Measurements from ENCODE around the gene PGAP3. TPM values are rescaled to one million over a fixed set of nuclear protein-coding genes. Genes with fewer than 3 reads are reported as not detected.

Gene PGAP3
- total RNA-seq, 1 donor from 2014 or later, result 21.7 TPM

- no peak for DNase-seq (ENCODE audit: low read depth, low spot score)
- TF ChIP-seq, protein P1, sequence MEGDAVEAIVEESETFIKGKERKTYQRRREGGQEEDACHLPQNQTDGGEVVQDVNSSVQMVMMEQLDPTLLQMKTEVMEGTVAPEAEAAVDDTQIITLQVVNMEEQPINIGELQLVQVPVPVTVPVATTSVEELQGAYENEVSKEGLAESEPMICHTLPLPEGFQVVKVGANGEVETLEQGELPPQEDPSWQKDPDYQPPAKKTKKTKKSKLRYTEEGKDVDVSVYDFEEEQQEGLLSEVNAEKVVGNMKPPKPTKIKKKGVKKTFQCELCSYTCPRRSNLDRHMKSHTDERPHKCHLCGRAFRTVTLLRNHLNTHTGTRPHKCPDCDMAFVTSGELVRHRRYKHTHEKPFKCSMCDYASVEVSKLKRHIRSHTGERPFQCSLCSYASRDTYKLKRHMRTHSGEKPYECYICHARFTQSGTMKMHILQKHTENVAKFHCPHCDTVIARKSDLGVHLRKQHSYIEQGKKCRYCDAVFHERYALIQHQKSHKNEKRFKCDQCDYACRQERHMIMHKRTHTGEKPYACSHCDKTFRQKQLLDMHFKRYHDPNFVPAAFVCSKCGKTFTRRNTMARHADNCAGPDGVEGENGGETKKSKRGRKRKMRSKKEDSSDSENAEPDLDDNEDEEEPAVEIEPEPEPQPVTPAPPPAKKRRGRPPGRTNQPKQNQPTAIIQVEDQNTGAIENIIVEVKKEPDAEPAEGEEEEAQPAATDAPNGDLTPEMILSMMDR (conservative IDR thresholded peaks at IDR 0.05), result no peak
- no peaks in the 10 kb centered on the region for H3K9me3 Mint-ChIP-seq
- H3K36me3 Mint-ChIP-seq (ENCODE audit: low read depth), result no peaks in the 10 kb centered on the region
- H3K27ac Mint-ChIP-seq (ENCODE audit: unreplicated experiment), result no peak overlapping the region
- H3K27me3 Mint-ChIP-seq (ENCODE audit: low read depth), result peaks cover 5% of the 10 kb centered on the region
- H3K4me1 Mint-ChIP-seq, result no peaks in the 10 kb centered on the region
- no peak overlapping the region for H3K4me3 Mint-ChIP-seq
These were observed 11.5 kb downstream of the PGAP3 start for GRCh38 chr17:39676198-39676819.

- Mint-ChIP-seq H3K27ac (ENCODE audit: unreplicated experiment) (peak overlapping the region; percentile 88), H3K9me3 (no peaks in the 10 kb centered on the region), H3K36me3 (ENCODE audit: low read depth) (no peaks in the 10 kb centered on the region), H3K27me3 (ENCODE audit: low read depth) (peaks cover 12% of the 10 kb centered on the region), H3K4me1 (no peaks in the 10 kb centered on the region), H3K4me3 (no peak overlapping the region)
- TF ChIP-seq, protein P1 (conservative IDR thresholded peaks at IDR 0.05), result no peak
- DNase-seq (ENCODE audit: low read depth, low spot score), result no peak
These were observed 12.3 kb downstream of the PGAP3 start for GRCh38 chr17:39675390-39676082.

- Mint-ChIP-seq H3K4me1 (no peaks in the 10 kb centered on the region), H3K9me3 (no peaks in the 10 kb centered on the region), H3K36me3 (ENCODE audit: low read depth) (no peaks in the 10 kb centered on the region), H3K27ac (ENCODE audit: unreplicated experiment) (no peak overlapping the region), H3K4me3 (no peak overlapping the region), H3K27me3 (ENCODE audit: low read depth) (peaks cover 19% of the 10 kb centered on the region)
- TF ChIP-seq, protein P1 (conservative IDR thresholded peaks at IDR 0.05), result no peak
- DNase-seq (ENCODE audit: low read depth, low spot score), result no peak
These were observed 13.0 kb downstream of the PGAP3 start for GRCh38 chr17:39674702-39675389.

DNA sequence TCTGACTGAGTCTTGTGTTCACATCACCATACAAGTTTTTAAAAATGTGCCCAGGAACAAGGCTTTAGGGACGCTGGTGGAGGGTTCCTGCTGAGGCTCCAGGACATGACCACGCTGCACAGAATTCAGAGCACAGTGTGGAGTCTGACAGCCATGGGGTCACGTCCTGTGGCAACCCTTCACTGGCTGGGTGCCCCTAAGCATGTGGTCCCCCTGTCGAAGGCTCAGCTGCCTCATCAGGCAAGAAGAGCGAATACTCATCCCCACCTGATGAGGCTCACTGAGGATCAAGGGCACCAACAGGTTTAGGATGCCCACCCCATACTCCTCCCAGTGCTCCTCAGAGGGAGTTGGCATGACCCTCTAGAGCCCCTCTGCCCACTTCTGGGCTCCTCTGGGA is 13.7 kb downstream of the PGAP3 start:
- H3K27ac Mint-ChIP-seq (ENCODE audit: unreplicated experiment), result no peak overlapping the region
- H3K9me3 Mint-ChIP-seq, result no peaks in the 10 kb centered on the region
- H3K27me3 Mint-ChIP-seq (ENCODE audit: low read depth), result peaks cover 24% of the 10 kb centered on the region
- H3K36me3 Mint-ChIP-seq (ENCODE audit: low read depth), result no peaks in the 10 kb centered on the region
- TF ChIP-seq, protein P1 (conservative IDR thresholded peaks at IDR 0.05), result no peak
- no peaks in the 10 kb centered on the region for H3K4me1 Mint-ChIP-seq
- DNase-seq (ENCODE audit: low read depth, low spot score), result no peak
- no peak overlapping the region for H3K4me3 Mint-ChIP-seq

- Mint-ChIP-seq H3K4me3 (no peak overlapping the region), H3K27me3 (ENCODE audit: low read depth) (peaks cover 30% of the 10 kb centered on the region), H3K4me1 (peaks cover 3% of the 10 kb centered on the region), H3K27ac (ENCODE audit: unreplicated experiment) (peak overlapping the region; percentile 63), H3K9me3 (no peaks in the 10 kb centered on the region), H3K36me3 (ENCODE audit: low read depth) (no peaks in the 10 kb centered on the region)
- TF ChIP-seq, protein P1 (conservative IDR thresholded peaks at IDR 0.05), result no peak
- DNase-seq (ENCODE audit: low read depth, low spot score), result no peak
These were observed 14.3 kb downstream of the PGAP3 start for GRCh38 chr17:39673335-39674081.
